H1 (cell line): Measurements from ENCODE around the gene ACTN2. TPM values are rescaled to one million over a fixed set of nuclear protein-coding genes. Genes with fewer than 3 reads are reported as not detected.

Experiments
- CTCF ChIA-PET: fragments of 300-600 bp; sonication (Branson Sonifier 250); formaldehyde crosslinking; loops from one replicate; lab custom pipeline; 2021; ENCODE audit not compliant: partially characterized antibody; lab: Charles Lee
- POLR2A ChIA-PET: fragments of 300-600 bp; sonication (Branson Sonifier 250); formaldehyde crosslinking; loops from one replicate; lab custom pipeline; 2021; ENCODE audit warnings: inconsistent platforms; ENCODE audit not compliant: partially characterized antibody; lab: Charles Lee
- DNase-seq, 2 experiments: peaks; one replicate each; pipeline versions ENCODE4 v3.0.0 to v3.0.0-alpha.2; 2010 to 2022; ENCODE audit warnings: low spot score in 2 of 2, low read depth in 1 of 2, mixed read lengths in 1 of 2
- FAIRE-seq: peaks from 2 replicates; lab custom pipeline; 2011; peaks lifted over from hg19 to GRCh38; lab: Jason Lieb, UNC
- H2AFZ ChIP-seq: 2 replicates; pipeline ENCODE4 v1.8.1; 2012; ENCODE audit warnings: low read length, inconsistent platforms
- H2AK5ac ChIP-seq: 2 replicates; pipeline ENCODE4 v1.6.1; 2013; ENCODE audit warnings: low read depth, low read length
- H2BK120ac ChIP-seq: replicated peaks from 2 replicates; pipeline ENCODE3; 2013; ENCODE audit warnings: low read depth, low read length, inconsistent platforms
- H2BK12ac ChIP-seq: 2 replicates; pipeline ENCODE4 v1.6.1; 2013; ENCODE audit warnings: low read depth, low read length
- H2BK15ac ChIP-seq: 2 replicates; pipeline ENCODE4 v1.6.1; 2013; ENCODE audit warnings: low read length
- H2BK20ac ChIP-seq: 2 replicates; pipeline ENCODE4 v1.6.1; 2013; ENCODE audit warnings: low read length
- H2BK5ac ChIP-seq: 2 replicates; pipeline ENCODE4 v1.6.1; 2013; ENCODE audit warnings: low read depth, low read length
- H3K14ac ChIP-seq: 2 replicates; pipeline ENCODE4 v1.6.1; 2013; ENCODE audit warnings: inconsistent platforms; ENCODE audit not compliant: insufficient read length
- H3K18ac ChIP-seq: 2 replicates; pipeline ENCODE4 v1.6.1; 2013; ENCODE audit warnings: low read length; ENCODE audit errors: extremely low read depth
- H3K23ac ChIP-seq: 2 replicates; pipeline ENCODE4 v1.6.1; 2013; ENCODE audit warnings: inconsistent platforms; ENCODE audit not compliant: insufficient read length
- H3K23me2 ChIP-seq: 2 replicates; pipeline ENCODE4 v1.6.1; 2013; ENCODE audit warnings: low read depth, low read length
- H3K27ac ChIP-seq: 2 replicates; pipeline ENCODE4 v1.6.1; 2011; ENCODE audit warnings: low read depth, low read length, inconsistent platforms
- H3K27me3 ChIP-seq, 4 experiments: replicated peaks in 1 of 4; 1 replicate in 1 of 4; 2 replicates in 3 of 4; pipeline versions ENCODE4 v1.6.1 to v1.8.1; 2011 to 2013; ENCODE audit warnings: low read length in 3 of 4, mild to moderate bottlenecking in 3 of 4, inconsistent platforms in 2 of 4, mixed read lengths in 2 of 4, moderate library complexity in 1 of 4; ENCODE audit not compliant: control insufficient read depth in 3 of 4, insufficient read depth in 3 of 4; ENCODE audit errors: extremely low read depth in 1 of 4
- H3K36me3 ChIP-seq, 4 experiments: 2 replicates each; pipeline versions ENCODE4 v1.6.1 to v1.8.1; 2011 to 2013; ENCODE audit warnings: mild to moderate bottlenecking in 4 of 4, low read length in 3 of 4, moderate library complexity in 2 of 4, control low read depth in 1 of 4, inconsistent platforms in 1 of 4; ENCODE audit not compliant: insufficient read depth in 4 of 4, control insufficient read depth in 2 of 4
- H3K4ac ChIP-seq: replicated peaks from 2 replicates; pipeline ENCODE3; 2013; ENCODE audit warnings: low read length, low read depth, mixed read lengths, inconsistent platforms; ENCODE audit not compliant: insufficient read length
- H3K4me1 ChIP-seq, 4 experiments: replicated peaks in 1 of 4; 1 replicate in 1 of 4; 2 replicates in 3 of 4; pipeline versions ENCODE4 v1.6.1 to v1.8.1; 2011 to 2013; ENCODE audit warnings: low read length in 3 of 4, inconsistent platforms in 2 of 4, mixed read lengths in 1 of 4; ENCODE audit not compliant: insufficient read depth in 4 of 4, control insufficient read depth in 3 of 4
- H3K4me2 ChIP-seq, 2 experiments: 2 replicates each; pipeline versions ENCODE4 v1.6.1 to v1.8.1; 2011 to 2013; ENCODE audit warnings: low read depth in 2 of 2, low read length in 2 of 2, control low read depth in 1 of 2, inconsistent platforms in 1 of 2, mild to moderate bottlenecking in 1 of 2; ENCODE audit not compliant: insufficient read depth in 1 of 2
- H3K4me3 ChIP-seq, 4 experiments: fragments of 200-600, 300-600 bp in 1 of 4; sonication (generic), shearing (Covaris generic), sonication (Bioruptor Twin) in 1 of 4; 2 replicates each; pipeline versions ENCODE4 v1.5.1 to v1.8.1; 2011 to 2016; ENCODE audit warnings: low read length in 4 of 4, low read depth in 3 of 4, control low read depth in 2 of 4, inconsistent platforms in 2 of 4, mild to moderate bottlenecking in 2 of 4, mixed read lengths in 1 of 4, moderate library complexity in 1 of 4; ENCODE audit not compliant: insufficient read depth in 2 of 4; ENCODE audit errors: extremely low read depth in 1 of 4
- H3K56ac ChIP-seq: replicated peaks from 2 replicates; pipeline ENCODE3; 2013; ENCODE audit warnings: low read depth, mild to moderate bottlenecking, mixed read lengths, low read length, inconsistent platforms; ENCODE audit not compliant: insufficient read length
- H3K79me1 ChIP-seq: 2 replicates; pipeline ENCODE4 v1.6.1; 2013; ENCODE audit warnings: low read depth, low read length, control low read depth
- H3K79me2 ChIP-seq, 2 experiments: 2 replicates each; pipeline versions ENCODE4 v1.6.1 to v1.8.1; 2012 to 2013; ENCODE audit warnings: low read length in 2 of 2, mild to moderate bottlenecking in 2 of 2, inconsistent platforms in 1 of 2; ENCODE audit not compliant: insufficient read depth in 2 of 2, control insufficient read depth in 1 of 2
- H3K9ac ChIP-seq, 4 experiments: replicated peaks in 1 of 4; 1 replicate in 1 of 4; 2 replicates in 3 of 4; pipeline versions ENCODE4 v1.6.1 to v1.8.1; 2011 to 2013; ENCODE audit warnings: low read depth in 3 of 4, low read length in 3 of 4, control low read depth in 2 of 4, mild to moderate bottlenecking in 2 of 4, moderate library complexity in 2 of 4, inconsistent platforms in 1 of 4; ENCODE audit errors: extremely low read depth in 1 of 4
- H3K9me3 ChIP-seq, 2 experiments: 2 replicates each; pipeline versions ENCODE4 v1.6.1 to v1.8.1; 2012 to 2013; ENCODE audit warnings: mild to moderate bottlenecking in 2 of 2, moderate library complexity in 2 of 2, control low read depth in 1 of 2, inconsistent platforms in 1 of 2, low read depth in 1 of 2, low read length in 1 of 2, mixed read lengths in 1 of 2; ENCODE audit not compliant: insufficient read depth in 2 of 2
- H4K20me1 ChIP-seq, 2 experiments: replicated peaks in 1 of 2; 2 replicates each; pipeline versions ENCODE3 to v1.8.1; 2011 to 2013; ENCODE audit warnings: inconsistent platforms in 2 of 2, low read length in 2 of 2, mild to moderate bottlenecking in 1 of 2; ENCODE audit not compliant: insufficient read depth in 2 of 2, control insufficient read depth in 1 of 2
- H4K5ac ChIP-seq: 2 replicates; pipeline ENCODE4 v1.6.1; 2013; ENCODE audit warnings: low read length, low read depth, mixed read lengths, inconsistent platforms; ENCODE audit not compliant: insufficient read length
- H4K8ac ChIP-seq: 2 replicates; pipeline ENCODE4 v1.8.0; 2013; ENCODE audit warnings: mild to moderate bottlenecking, moderate library complexity, low read length, inconsistent platforms; ENCODE audit not compliant: insufficient read depth; ENCODE audit errors: extremely low read depth
- H4K91ac ChIP-seq: replicated peaks from 2 replicates; pipeline ENCODE3; 2013; ENCODE audit warnings: low read length, mixed read lengths, inconsistent platforms; ENCODE audit not compliant: insufficient read length
- BACH1 ChIP-seq: IDR thresholded peaks from 2 replicates; pipeline ENCODE4 v1.6.1; 2012; ENCODE audit warnings: low read length, improper control_type of control experiment
- KDM4A ChIP-seq: IDR thresholded peaks from one replicate; pipeline ENCODE4 v1.7.1; 2012; ENCODE audit warnings: low read depth, mild to moderate bottlenecking, moderate library complexity, low read length, inconsistent platforms; ENCODE audit not compliant: severe bottlenecking
- KDM5A ChIP-seq: fragments of 200-600 bp; IDR thresholded peaks from 2 replicates; pipeline ENCODE4 v1.7.1; 2012; ENCODE audit warnings: mild to moderate bottlenecking, low read length, inconsistent platforms, mixed read lengths
- NRF1 ChIP-seq: IDR thresholded peaks from 2 replicates; pipeline ENCODE4 v1.6.1; 2011; ENCODE audit warnings: mild to moderate bottlenecking, low read depth, low read length, improper control_type of control experiment
- WGBS, 2 experiments: shearing (Covaris generic) in 1 of 2; methylation state at CpG; one replicate each; pipeline versions ENCODE4 v1.1.6 to v1.1.7; 2013 to 2015; ENCODE audit warnings: low lambda C conversion rate in 2 of 2, mixed read lengths in 2 of 2, inconsistent platforms in 1 of 2, low coverage in 1 of 2, missing lambda C conversion rate in 1 of 2; ENCODE audit not compliant: insufficient replicate concordance in 2 of 2, insufficient coverage in 1 of 2, insufficient read length in 1 of 2; ENCODE audit errors: extremely low coverage in 1 of 2, missing lambda C conversion rate in 1 of 2; 5-methylcytosine and 5-hydroxymethylcytosine counted together
- polyA plus RNA-seq, 7 experiments: library from polyadenylated mRNA; depleted of rRNA in 3 of 7; stranded (reverse) in 5 of 7; unstranded in 2 of 7; fragments of >200 nt in 5 of 7; fragments of 200-250 nt in 2 of 7; gene quantifications; 1 replicate in 5 of 7; 2 replicates in 1 of 7; 4 replicates in 1 of 7; pipeline versions ENCODE4 v1.2.1 to v1.2.3, GENCODE V29; 2011 to 2013; ENCODE audit warnings: missing spikeins in 2 of 7, mixed read lengths in 2 of 7
- total RNA-seq: library from RNA; stranded (reverse); fragmentation: NEBNext Ultra II Directional; extraction: Animal tissue kit (Norgen Biotek cat#: 25700); gene quantifications from 2 replicates; pipeline ENCODE4 v1.2.1, GENCODE V29; 2021
- TF ChIP-seq, protein P1 (sequence below): IDR thresholded peaks from 2 replicates; pipeline ENCODE4 v1.6.1; 2011; ENCODE audit warnings: low read length, improper control_type of control experiment

ACTN2 gene
- total and polyA plus RNA-seq, 2 of the 8 experiments (the other 6 are each of a cell fraction or from before 2014, with no cell fraction given) = 1.9 to 4.1 TPM

DNA sequence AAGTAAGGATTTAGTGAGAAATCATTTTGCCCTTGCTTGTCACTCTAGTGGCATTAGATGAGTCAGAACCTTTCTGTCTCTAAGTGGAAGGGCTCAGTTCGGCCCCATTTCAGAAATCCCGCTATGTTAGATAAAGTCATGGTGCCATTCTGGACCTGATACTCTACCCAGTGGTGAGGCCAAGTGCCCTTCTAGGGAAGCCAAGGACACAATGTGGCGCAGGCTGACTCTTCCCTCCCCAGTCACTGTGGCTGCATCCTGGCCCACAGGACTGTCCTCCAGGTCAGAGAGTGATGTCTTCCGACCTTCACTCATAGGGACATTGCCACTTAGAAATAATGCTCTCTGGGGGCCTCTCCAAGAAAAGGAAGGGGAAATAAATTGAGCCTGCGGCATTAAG is 60.5 kb downstream of the ACTN2 start:
- no peak overlapping the region for H2BK20ac ChIP-seq
- no peak overlapping the region for H2AFZ ChIP-seq
- H3K27ac ChIP-seq = no peak overlapping the region
- no peaks in the 10 kb centered on the region for H3K79me1 ChIP-seq
- no peak overlapping the region for H3K9ac ChIP-seq
- TF ChIP-seq, protein P1, sequence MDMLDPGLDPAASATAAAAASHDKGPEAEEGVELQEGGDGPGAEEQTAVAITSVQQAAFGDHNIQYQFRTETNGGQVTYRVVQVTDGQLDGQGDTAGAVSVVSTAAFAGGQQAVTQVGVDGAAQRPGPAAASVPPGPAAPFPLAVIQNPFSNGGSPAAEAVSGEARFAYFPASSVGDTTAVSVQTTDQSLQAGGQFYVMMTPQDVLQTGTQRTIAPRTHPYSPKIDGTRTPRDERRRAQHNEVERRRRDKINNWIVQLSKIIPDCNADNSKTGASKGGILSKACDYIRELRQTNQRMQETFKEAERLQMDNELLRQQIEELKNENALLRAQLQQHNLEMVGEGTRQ = no peak
- no peak for TF ChIP-seq KDM5A
- no peak for TF ChIP-seq BACH1
- no peak for TF ChIP-seq NRF1
- no peak for TF ChIP-seq KDM4A
- no peaks in the 10 kb centered on the region for H3K79me2 ChIP-seq
- no peak overlapping the region for H3K56ac ChIP-seq
- H4K5ac ChIP-seq = no peak overlapping the region
- no peak overlapping the region for H4K8ac ChIP-seq
- 91% methylated on average over 5 of the region's 5 CpGs; no CpG with 5 or more reads in 1 of the 2 experiments for WGBS, 2 experiments
- ChIA-PET POLR2A (no interaction called here), CTCF (no interaction called here)
- no peak for DNase-seq
- H2BK15ac ChIP-seq = no peak overlapping the region
- no peak overlapping the region for H4K91ac ChIP-seq
- H3K14ac ChIP-seq = no peak overlapping the region
- H4K20me1 ChIP-seq = no peaks in the 10 kb centered on the region
- H3K4me1 ChIP-seq = no peaks in the 10 kb centered on the region
- no peak for FAIRE-seq
- H3K23ac ChIP-seq = no peak overlapping the region
- no peak overlapping the region for H3K4ac ChIP-seq
- H3K9me3 ChIP-seq = no peaks in the 10 kb centered on the region
- no peaks in the 10 kb centered on the region for H3K23me2 ChIP-seq
- H3K4me2 ChIP-seq = no peak overlapping the region
- no peak overlapping the region for H2BK12ac ChIP-seq
- no peak overlapping the region for H3K4me3 ChIP-seq
- no peak overlapping the region for H2AK5ac ChIP-seq
- H3K36me3 ChIP-seq = peaks cover 0 to 4% (median 0%) of the 10 kb centered on the region in 4 experiments; a peak in 3 of 8 replicates
- H3K18ac ChIP-seq = no peak overlapping the region
- no peak overlapping the region for H2BK120ac ChIP-seq
- no peak overlapping the region for H2BK5ac ChIP-seq
- H3K27me3 ChIP-seq = no peaks in the 10 kb centered on the region
